ENCODE results near the gene NAT8L.

NAT8L gene

DNA sequence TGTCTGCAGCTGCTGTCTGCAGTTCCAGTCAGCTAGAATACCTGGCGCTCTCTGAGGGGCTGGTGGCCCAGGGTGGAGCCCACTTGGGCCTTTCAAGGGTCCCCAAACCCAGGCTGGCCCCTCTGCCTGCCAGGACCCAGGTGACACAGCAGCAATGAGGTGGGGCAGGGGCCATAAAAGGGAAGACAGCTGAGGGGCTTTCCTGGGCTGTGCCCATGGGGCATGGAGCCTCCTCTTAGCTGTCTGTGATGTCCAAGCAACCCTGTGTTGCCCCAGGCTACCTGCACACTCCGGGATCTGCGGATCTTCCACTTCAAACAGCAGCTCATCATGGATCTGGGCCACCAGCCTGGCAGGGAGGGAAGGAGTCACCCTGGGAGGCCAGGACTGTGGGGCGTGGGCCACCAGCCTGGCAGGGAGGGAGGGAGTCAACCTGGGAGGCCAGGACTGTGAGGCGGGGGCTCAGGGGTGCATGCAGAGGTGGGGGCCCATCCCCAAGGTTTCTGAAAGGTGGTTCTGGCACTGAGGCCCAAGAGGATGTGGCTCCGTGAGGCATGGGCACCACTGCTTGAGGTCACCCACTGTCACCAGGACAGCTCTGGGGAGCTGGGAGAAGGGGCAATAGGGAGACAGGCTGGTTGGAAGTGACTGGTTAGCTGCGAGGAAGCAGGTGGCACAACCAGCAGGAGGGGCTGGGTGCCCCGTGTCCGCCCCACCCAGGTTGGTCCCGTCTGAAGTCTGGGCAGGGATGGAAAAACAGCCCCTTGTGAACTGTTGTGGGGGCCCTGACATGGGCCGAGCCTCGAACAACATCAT lies 16.3 kb downstream of the NAT8L start:
- no peaks in the 10 kb centered on the region for H3K4me1 Mint-ChIP-seq
- no peaks in the 10 kb centered on the region for H3K36me3 Mint-ChIP-seq
- peaks cover 22% of the 10 kb centered on the region for H3K27me3 Mint-ChIP-seq
- no peak overlapping the region for H3K4me3 Mint-ChIP-seq
- no peak overlapping the region for H3K27ac Mint-ChIP-seq
- no peaks in the 10 kb centered on the region for H3K9me3 Mint-ChIP-seq
- ATAC-seq: no peak

DNA sequence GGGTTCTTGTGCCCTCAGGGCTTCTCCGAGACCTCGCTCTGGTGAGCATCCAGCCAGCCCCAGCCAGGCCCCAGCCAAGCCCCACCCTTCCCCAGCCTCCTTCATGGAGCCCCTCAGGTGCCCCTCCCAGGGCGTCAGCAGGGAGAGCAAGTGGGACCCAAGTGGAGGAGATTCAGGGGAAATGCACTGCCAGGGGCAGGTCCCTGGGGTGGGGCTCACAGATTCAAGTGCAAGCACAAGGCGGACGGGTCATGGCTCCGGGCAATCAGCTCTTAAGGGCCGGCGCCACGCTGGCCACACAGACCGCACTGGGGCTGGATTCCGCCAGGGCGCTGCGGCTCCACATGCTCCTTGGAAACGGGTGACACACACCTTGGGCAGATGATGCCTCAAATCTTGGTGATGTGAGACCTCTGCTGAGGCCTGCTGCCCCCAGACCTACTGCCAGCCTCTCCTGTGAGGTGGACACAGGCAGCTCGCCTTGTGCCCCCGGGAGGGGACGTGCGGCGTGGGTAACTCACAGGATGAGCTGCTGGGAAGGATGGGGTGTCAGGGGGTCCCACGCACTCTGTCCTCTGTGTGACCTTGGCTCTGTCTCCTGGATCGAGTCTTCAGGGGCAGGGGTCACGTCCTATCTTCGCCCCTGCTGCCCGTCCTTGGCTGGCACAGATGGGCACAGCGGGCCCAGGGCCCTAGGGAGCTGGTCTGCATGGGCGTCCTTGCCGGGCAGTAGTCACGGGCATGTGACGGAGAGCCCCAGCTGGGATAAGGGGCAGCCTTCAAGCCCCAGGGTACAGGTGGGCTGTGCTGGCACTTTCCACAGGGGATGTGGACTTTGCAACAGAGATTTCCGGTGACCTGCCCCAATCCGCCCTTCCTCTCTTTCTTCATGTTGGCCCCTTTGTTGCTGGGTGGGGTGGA lies 17.1 kb downstream of the NAT8L start:
- Mint-ChIP-seq H3K4me1 (no peaks in the 10 kb centered on the region), H3K27ac (no peak overlapping the region), H3K27me3 (peaks cover 15% of the 10 kb centered on the region), H3K36me3 (no peaks in the 10 kb centered on the region), H3K9me3 (no peaks in the 10 kb centered on the region), H3K4me3 (no peak overlapping the region)
- no peak for ATAC-seq

DNA sequence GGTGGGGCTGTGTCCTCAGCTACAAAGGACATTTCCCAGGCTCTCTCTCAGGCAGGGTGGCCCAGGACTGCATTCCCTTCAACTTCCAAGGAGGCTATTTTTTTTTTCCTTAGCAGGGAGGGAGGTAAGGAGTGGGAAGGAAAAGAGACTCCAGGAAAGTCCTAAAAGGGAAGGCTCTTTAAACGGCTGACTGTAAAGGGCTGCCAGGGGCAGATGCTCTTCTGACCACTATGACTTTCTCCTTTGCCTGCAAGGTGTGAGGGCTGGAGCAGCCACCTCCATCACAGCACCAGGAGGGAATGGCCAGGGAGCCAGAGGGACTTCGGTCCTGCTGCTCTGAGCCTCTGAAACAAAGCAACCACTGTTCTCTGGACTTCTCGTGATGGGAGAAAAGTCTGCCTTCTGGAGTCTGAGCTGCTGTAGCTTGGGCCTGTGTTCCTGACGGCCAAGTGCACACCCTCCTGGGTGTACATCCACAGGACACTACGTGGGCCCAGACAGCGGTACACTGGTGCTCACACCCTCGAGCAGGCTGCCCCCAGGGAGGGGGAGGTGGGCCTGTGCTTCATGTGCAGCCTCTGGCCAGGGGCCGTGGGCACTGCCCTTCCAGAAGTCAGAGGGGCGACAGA lies 17.9 kb downstream of the NAT8L start:
- Mint-ChIP-seq H3K4me1 (no peaks in the 10 kb centered on the region), H3K36me3 (no peaks in the 10 kb centered on the region), H3K4me3 (no peak overlapping the region), H3K27me3 (peaks cover 8% of the 10 kb centered on the region), H3K27ac (no peak overlapping the region), H3K9me3 (no peaks in the 10 kb centered on the region)
- ATAC-seq: no peak

DNA sequence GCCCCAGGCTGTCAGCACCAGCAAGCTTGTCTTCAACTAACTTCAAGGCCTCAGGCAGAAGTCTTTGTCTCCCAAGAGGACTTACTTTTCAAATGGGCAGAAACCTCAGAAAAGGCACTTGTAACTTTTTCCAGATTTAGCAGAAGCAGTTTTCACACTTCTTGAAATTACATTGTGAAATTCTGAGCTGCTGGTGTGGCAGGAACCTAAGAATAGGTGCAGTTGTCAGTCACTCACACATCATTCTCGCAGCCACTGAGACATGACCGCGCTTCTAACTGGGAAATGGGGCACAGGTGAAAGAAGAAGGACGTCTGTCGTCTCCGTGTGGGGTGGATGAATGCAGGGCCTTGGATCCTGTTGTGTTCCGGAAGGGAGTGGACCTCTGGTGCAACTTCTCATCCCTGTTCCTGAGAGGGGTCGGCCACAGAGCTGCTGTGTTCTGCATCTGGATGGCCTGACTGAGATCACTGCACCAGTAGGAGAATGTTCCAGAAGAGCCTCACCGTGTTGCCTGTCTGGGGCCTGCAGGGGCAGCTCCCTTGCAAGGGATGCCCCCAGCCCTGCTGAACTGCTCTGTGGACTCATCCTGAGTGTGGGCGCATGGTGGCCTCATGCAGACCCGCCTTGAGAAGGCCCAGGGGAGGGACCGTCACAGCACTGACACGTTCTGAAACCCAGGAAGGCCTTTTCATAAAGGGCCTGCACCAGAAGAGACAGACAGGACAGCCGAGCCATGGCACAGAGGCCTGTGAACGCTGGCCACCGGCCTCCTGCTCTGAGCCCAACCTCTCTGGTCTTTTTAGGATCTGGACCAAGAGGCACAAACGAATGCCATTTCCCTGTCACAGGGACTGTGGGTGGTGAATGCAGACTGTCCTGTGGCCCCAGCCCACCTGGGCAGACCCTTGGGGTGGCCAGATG lies 18.7 kb downstream of the NAT8L start:
- no peaks in the 10 kb centered on the region for H3K9me3 Mint-ChIP-seq
- ATAC-seq: no peak
- H3K36me3 Mint-ChIP-seq: no peaks in the 10 kb centered on the region
- H3K27ac Mint-ChIP-seq: no peak overlapping the region
- no peak overlapping the region for H3K4me3 Mint-ChIP-seq
- no peaks in the 10 kb centered on the region for H3K27me3 Mint-ChIP-seq
- no peaks in the 10 kb centered on the region for H3K4me1 Mint-ChIP-seq

DNA sequence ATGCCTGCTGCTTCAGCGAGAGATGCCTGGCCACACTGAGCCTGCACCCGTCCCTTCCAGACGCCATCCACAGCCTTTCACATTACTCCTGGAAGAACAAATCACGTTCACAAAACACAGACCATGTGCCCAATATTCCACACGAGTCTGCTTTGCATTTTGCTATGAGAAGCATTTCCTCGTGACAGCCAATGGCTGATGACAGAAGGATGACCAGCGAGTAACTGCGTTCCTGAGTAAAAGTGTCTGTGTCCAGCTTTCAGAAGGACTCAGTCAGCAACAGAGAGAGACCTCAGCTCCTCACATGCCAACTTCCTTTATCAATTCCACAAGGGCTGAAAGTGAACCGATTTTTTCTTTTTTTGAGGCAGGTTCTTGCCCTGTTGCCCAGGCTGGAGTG lies 19.5 kb downstream of the NAT8L start:
- no peaks in the 10 kb centered on the region for H3K4me1 Mint-ChIP-seq
- no peak overlapping the region for H3K27ac Mint-ChIP-seq
- H3K36me3 Mint-ChIP-seq: no peaks in the 10 kb centered on the region
- H3K27me3 Mint-ChIP-seq: no peaks in the 10 kb centered on the region
- H3K9me3 Mint-ChIP-seq: no peaks in the 10 kb centered on the region
- H3K4me3 Mint-ChIP-seq: no peak overlapping the region
- no peak for ATAC-seq

DNA sequence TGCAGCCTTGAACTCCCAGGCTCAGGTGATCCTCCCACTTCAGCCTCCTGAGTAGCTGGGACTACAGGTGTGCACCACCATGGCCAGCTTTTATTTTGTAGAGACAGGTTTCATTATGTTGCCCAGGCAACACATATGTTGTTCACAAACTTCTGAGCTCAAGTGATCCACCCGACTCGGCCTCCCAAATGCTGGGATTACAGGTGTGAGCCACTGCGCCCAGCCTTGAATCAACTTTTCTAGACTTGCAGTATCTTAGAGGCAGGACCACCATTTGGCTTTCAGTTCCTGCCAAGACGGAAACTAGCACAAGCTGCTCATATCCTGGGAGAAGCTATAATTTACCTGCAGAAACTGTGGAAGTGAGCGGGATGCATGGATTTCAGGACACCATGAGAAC lies 19.9 kb downstream of the NAT8L start:
- Mint-ChIP-seq H3K36me3 (no peaks in the 10 kb centered on the region), H3K4me1 (no peaks in the 10 kb centered on the region), H3K27me3 (peaks cover under 1% of the 10 kb centered on the region), H3K27ac (no peak overlapping the region), H3K4me3 (no peak overlapping the region), H3K9me3 (no peaks in the 10 kb centered on the region)
- no peak for ATAC-seq

DNA sequence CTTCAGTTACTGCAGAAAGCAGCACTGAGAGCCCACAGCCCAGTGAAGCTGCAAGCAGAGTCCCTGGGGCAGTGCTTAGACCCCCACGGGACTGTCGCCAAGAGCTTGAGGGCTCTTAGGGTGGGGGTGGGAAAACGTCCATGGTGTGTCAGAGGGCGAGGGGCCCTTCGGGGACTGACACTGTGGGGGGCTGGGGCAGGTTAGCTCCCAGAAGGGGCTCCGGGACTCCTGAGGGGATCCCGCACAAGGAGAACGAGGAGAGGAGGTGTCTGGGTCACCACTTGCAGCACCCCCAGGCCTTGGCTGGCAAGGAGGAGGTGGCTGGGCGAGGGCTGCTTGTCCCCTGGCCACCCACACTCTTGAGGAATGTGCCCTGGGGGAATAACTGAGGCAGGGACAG lies 20.8 kb downstream of the NAT8L start:
- Mint-ChIP-seq H3K36me3 (no peaks in the 10 kb centered on the region), H3K4me1 (no peaks in the 10 kb centered on the region), H3K27me3 (peaks cover 9% of the 10 kb centered on the region), H3K4me3 (no peak overlapping the region), H3K27ac (no peak overlapping the region), H3K9me3 (no peaks in the 10 kb centered on the region)
- no peak for ATAC-seq

DNA sequence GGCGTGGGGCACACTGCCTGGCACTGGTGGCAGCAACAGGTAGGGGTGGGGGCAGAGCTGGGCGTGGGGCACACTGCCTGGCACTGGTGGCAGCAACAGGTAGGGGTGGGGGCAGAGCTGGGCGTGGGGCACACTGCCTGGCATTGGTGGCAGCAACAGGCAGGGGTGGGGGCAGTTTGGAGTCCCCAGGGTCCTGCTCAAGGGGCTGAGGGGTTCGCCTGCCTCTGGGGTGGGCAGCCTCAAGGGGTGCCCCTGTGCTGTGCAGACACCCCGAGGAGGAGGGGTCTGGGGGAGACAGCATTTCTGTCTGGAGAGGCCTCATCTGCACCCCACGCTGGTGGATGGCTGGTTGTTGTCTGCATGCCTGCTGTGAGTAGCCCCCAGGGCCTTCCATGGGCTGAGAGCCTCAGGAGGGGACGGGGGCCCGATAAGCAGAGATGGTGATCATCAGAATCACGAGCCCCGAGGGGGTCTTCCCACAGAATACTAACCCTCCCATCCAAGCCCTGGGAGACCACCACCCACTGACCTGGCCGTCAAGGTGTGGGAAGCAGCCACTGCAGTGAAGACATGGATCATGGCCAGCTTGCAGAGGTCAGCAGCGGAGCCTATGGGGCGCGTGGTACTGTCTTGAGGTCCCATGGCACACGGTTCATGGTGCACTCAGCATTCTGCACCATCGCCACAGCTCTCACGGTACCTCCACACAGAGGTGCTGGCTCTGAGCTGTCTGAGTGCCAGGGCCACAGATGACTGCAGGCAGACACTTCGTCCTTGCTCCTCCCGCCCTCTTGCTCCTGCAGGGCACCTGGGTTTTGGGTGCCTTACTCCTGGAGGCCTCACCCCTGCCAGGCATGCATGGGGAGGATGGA lies 21.5 kb downstream of the NAT8L start:
- H3K27ac Mint-ChIP-seq: no peak overlapping the region
- no peaks in the 10 kb centered on the region for H3K36me3 Mint-ChIP-seq
- no peaks in the 10 kb centered on the region for H3K9me3 Mint-ChIP-seq
- ATAC-seq: peak; percentile 9
- no peaks in the 10 kb centered on the region for H3K4me1 Mint-ChIP-seq
- H3K27me3 Mint-ChIP-seq: peaks cover 17% of the 10 kb centered on the region
- H3K4me3 Mint-ChIP-seq: no peak overlapping the region

DNA sequence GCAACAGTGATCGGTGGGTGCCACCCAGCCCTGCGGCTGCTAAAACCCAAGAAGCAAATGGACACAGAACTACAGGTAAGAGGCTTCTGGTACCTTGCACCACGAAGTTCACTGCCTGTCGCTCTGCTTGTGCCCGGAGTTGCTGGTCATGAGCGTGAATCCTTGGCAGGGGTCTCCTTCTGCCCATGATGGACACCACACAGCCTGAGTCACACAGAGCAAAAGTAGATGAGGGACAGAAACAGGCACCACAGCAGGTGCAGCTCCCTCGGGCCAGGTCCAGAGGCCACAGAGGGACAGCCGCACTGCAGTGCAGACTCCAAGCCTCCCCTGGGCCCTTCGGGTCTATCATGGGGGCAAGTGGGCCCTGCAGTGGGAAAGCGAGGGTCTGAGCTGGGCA lies 22.4 kb downstream of the NAT8L start:
- no peak for ATAC-seq
- Mint-ChIP-seq H3K27me3 (peaks cover 23% of the 10 kb centered on the region), H3K4me1 (no peaks in the 10 kb centered on the region), H3K9me3 (no peaks in the 10 kb centered on the region), H3K36me3 (no peaks in the 10 kb centered on the region), H3K4me3 (no peak overlapping the region), H3K27ac (no peak overlapping the region)

DNA sequence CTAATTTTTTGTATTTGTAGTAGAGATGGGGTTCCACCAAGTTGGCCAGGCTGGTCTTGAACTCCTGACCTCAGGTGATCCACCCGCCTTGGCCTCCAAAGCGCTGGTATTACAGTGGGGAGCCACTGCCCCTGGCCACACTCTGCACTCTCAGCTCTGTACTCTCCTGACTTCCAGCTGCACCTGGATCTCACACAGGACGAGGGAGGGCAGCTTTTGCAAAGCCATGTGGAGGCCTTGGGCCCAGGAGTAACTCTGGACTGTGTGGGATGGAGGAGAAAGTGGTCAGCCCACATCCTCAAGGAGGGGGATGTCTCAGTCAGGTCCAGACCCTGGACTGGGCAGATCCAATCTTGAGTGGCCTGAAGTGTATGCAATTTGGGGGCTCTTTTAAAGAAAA lies 23.0 kb downstream of the NAT8L start:
- no peak overlapping the region for H3K4me3 Mint-ChIP-seq
- no peak for ATAC-seq
- no peak overlapping the region for H3K27ac Mint-ChIP-seq
- H3K36me3 Mint-ChIP-seq: no peaks in the 10 kb centered on the region
- H3K9me3 Mint-ChIP-seq: no peaks in the 10 kb centered on the region
- H3K4me1 Mint-ChIP-seq: no peaks in the 10 kb centered on the region
- peaks cover 23% of the 10 kb centered on the region for H3K27me3 Mint-ChIP-seq

DNA sequence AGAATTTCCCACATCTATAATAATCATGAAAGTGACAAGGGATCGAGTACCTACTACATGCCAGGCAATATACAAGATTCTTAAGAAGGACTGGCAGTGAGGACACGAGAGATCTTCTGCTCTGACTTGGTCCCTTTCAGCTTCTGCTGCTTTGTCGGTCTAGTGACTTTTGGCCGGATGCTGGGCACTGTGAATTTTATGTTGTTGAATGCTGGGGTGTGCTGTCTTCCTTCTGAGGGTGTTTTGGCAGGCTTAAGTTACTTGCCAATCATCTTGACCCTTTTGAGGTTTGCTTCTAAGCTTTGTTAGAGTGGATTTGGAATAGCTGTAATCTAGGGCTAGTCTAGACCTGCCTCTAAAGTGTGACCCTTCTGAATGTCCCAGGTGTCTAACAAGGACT lies 23.5 kb downstream of the NAT8L start:
- H3K27ac Mint-ChIP-seq: no peak overlapping the region
- no peaks in the 10 kb centered on the region for H3K36me3 Mint-ChIP-seq
- ATAC-seq: no peak
- H3K4me1 Mint-ChIP-seq: no peaks in the 10 kb centered on the region
- no peak overlapping the region for H3K4me3 Mint-ChIP-seq
- H3K9me3 Mint-ChIP-seq: no peaks in the 10 kb centered on the region
- H3K27me3 Mint-ChIP-seq: peaks cover 23% of the 10 kb centered on the region

DNA sequence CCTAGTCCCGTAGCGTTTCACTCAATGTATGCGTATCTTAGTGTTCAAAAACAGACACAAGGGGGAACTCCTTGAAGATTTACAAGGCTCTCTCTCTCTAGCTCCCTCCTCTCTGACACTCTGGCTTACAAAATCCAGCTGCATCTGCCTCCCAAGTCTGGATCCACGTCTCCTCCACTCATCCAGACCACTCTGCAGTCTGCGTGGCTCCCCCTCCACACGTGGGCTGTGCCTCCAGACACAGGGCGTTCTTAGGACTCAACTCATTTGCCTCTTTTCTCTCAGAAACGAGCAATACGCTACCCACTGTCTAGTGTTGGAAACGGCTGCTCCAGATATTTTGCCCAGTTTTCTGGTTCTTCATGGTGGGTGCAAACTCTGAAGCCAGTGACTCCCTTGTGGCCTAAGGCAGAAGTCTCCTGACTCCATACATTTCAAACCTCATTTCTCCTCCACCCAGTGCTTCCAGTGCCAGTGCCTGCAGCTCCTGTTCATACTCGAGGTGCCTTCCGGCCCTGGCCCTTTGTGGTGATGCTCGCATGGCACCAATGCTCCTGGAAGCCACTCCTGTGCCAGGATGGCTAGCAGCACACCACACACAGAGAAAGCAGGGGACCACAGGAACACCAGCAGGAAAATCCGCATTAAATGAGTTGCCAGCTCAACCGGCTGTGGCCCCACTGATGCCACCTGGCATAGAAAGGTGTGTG lies 24.1 kb downstream of the NAT8L start:
- H3K27ac Mint-ChIP-seq: no peak overlapping the region
- H3K9me3 Mint-ChIP-seq: no peaks in the 10 kb centered on the region
- ATAC-seq: no peak
- H3K36me3 Mint-ChIP-seq: no peaks in the 10 kb centered on the region
- no peak overlapping the region for H3K4me3 Mint-ChIP-seq
- peaks cover 23% of the 10 kb centered on the region for H3K27me3 Mint-ChIP-seq
- no peaks in the 10 kb centered on the region for H3K4me1 Mint-ChIP-seq

DNA sequence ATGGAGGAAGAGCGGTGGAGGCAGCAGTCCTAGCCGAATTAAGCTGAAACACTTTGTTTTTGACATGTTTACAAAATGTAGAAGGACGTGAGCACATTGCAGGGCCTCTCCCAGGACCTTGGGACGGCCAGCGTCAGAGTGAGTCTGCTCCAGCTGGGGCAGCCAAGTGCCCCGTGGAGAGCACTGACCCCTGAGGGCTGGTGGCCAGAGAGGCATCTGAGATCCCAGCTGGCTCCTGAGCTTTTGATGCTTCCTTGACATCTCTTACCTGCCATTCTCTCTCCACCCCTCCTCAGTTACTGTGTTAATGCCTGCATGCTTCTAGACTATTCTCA lies 24.7 kb downstream of the NAT8L start:
- no peaks in the 10 kb centered on the region for H3K9me3 Mint-ChIP-seq
- H3K27ac Mint-ChIP-seq: no peak overlapping the region
- peaks cover 23% of the 10 kb centered on the region for H3K27me3 Mint-ChIP-seq
- ATAC-seq: no peak
- H3K36me3 Mint-ChIP-seq: no peaks in the 10 kb centered on the region
- H3K4me3 Mint-ChIP-seq: no peak overlapping the region
- no peaks in the 10 kb centered on the region for H3K4me1 Mint-ChIP-seq

DNA sequence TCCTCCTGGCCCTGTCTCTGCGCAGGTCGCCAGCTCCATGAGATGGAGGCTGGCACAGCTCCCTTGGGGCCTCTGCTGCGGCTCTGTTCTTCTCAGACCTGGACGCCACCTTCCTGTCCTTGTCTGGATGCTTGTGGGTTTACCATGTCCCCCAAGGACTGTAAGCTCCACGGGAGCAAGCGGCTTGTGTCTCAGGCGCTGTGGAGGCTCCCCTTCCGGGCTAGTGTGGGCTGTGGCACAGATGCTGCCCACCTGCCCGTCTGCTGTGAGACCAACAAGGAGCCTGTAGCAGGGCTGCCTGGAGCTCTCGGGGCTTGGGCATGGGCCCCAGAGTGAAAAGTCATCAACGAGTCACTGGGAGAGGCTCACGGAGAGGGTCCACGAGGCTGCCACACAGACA lies 25.2 kb downstream of the NAT8L start:
- Mint-ChIP-seq H3K4me3 (no peak overlapping the region), H3K27me3 (peaks cover 23% of the 10 kb centered on the region), H3K4me1 (no peaks in the 10 kb centered on the region), H3K27ac (no peak overlapping the region), H3K9me3 (no peaks in the 10 kb centered on the region), H3K36me3 (no peaks in the 10 kb centered on the region)
- no peak for ATAC-seq

Data from stimulated activated memory B cell treated with anti-CD40 and anti-IgM and Interleukin-4, amounts not matched to agents 10 μg/mL and 1 μg/mL and 100 μg/mL, for 72 hours (primary cell).